DMS153 (cell line): ENCODE data around the gene OLFM2.

Experiments used
- DNase-seq: peaks from one replicate; lab custom pipeline; 2025; lab: John Stamatoyannopoulos, UW

OLFM2 gene

GRCh38 chr19:9906475-9907087 is 29.7 kb downstream of the OLFM2 start:
- DNase-seq = no peak

GRCh38 chr19:9903336-9903735 is 33.0 kb downstream of the OLFM2 start:
- DNase-seq = no peak

GRCh38 chr19:9901642-9902041 is 34.7 kb downstream of the OLFM2 start:
- no peak for DNase-seq

- no peak for DNase-seq
Measured at GRCh38 chr19:9901020-9901419, 35.3 kb downstream of the OLFM2 start.

- DNase-seq = no peak
Measured at GRCh38 chr19:9891609-9892373, 44.5 kb downstream of the OLFM2 start.

- DNase-seq = no peak
Measured at GRCh38 chr19:9885077-9885552, 51.2 kb downstream of the OLFM2 start.

GRCh38 chr19:9883764-9884163 is 52.6 kb downstream of the OLFM2 start:
- no peak for DNase-seq

- DNase-seq = no peak
Measured at GRCh38 chr19:9883231-9883758, 53.0 kb downstream of the OLFM2 start.

GRCh38 chr19:9881720-9882119 is 54.6 kb downstream of the OLFM2 start:
- DNase-seq = no peak

GRCh38 chr19:9878511-9879196 is 57.7 kb downstream of the OLFM2 start:
- DNase-seq = no peak

GRCh38 chr19:9877780-9878510 is 58.4 kb downstream of the OLFM2 start:
- DNase-seq = no peak

GRCh38 chr19:9875796-9876195 is 60.5 kb downstream of the OLFM2 start:
- no peak for DNase-seq

- DNase-seq = no peak
Measured at GRCh38 chr19:9875031-9875627, 61.2 kb downstream of the OLFM2 start.

- DNase-seq = no peak
Measured at GRCh38 chr19:9872618-9873242, 63.6 kb downstream of the OLFM2 start.

- DNase-seq = peak; percentile 85
Measured at GRCh38 chr19:9871626-9872338, 64.5 kb downstream of the OLFM2 start.

GRCh38 chr19:9868983-9869617 is 67.2 kb downstream of the OLFM2 start:
- no peak for DNase-seq

GRCh38 chr19:9865732-9866501 is 70.4 kb downstream of the OLFM2 start:
- no peak for DNase-seq

- DNase-seq = no peak
Measured at GRCh38 chr19:9863759-9864158, 72.6 kb downstream of the OLFM2 start.

GRCh38 chr19:9862938-9863337 is 73.4 kb downstream of the OLFM2 start:
- DNase-seq = no peak
